ENCODE data around the gene PIWIL4. TPM values are rescaled to one million over a fixed set of nuclear protein-coding genes. Genes with fewer than 3 reads are reported as not detected.

The PIWIL4 gene
- total RNA-seq, 1 donor from 2014 or later: 0.62 TPM

- no peaks in the 10 kb centered on the region for H3K9me3 Mint-ChIP-seq
These were observed 91.7 kb downstream of the PIWIL4 start for GRCh38 chr11:94658888-94659287.

GRCh38 chr11:94661444-94661843, 94.3 kb downstream of the PIWIL4 start:
- ChIA-PET POLR2A (no interaction called here), CTCF (no interaction called here)
- Mint-ChIP-seq H3K4me3 (no peak overlapping the region), H3K36me3 (ENCODE audit: low read depth) (no peaks in the 10 kb centered on the region), H3K4me1 (no peaks in the 10 kb centered on the region), H3K27me3 (peaks cover 5% of the 10 kb centered on the region), H3K9me3 (no peaks in the 10 kb centered on the region), H3K27ac (no peak overlapping the region)
- DNase-seq (no peak), ATAC-seq (ENCODE audit: low read depth) (no peak)
- TF ChIP-seq CTCF (IDR thresholded peaks at IDR 0.05): no peak
- intact Hi-C loops (cut with micrococcal nuclease): no loop called here

More at GRCh38 chr11:94658888-94659287, 91.7 kb downstream of the PIWIL4 start:
- Mint-ChIP-seq H3K4me3 (no peak overlapping the region), H3K36me3 (ENCODE audit: low read depth) (no peaks in the 10 kb centered on the region), H3K27ac (no peak overlapping the region), H3K27me3 (peaks cover 2% of the 10 kb centered on the region), H3K4me1 (no peaks in the 10 kb centered on the region)
- TF ChIP-seq CTCF (IDR thresholded peaks at IDR 0.05): no peak
- intact Hi-C loops (cut with micrococcal nuclease): no loop called here
- DNase-seq (no peak), ATAC-seq (ENCODE audit: low read depth) (no peak)
- CTCF ChIA-PET: no interaction called here
- POLR2A ChIA-PET: no interaction called here

- Mint-ChIP-seq H3K27ac (no peak overlapping the region), H3K9me3 (no peaks in the 10 kb centered on the region), H3K36me3 (ENCODE audit: low read depth) (no peaks in the 10 kb centered on the region), H3K27me3 (peaks cover 5% of the 10 kb centered on the region), H3K4me3 (no peak overlapping the region), H3K4me1 (no peaks in the 10 kb centered on the region)
- intact Hi-C loops (cut with micrococcal nuclease): no loop called here
- ChIA-PET CTCF (no interaction called here), POLR2A (no interaction called here)
- DNase-seq: no peak
- ATAC-seq (ENCODE audit: low read depth): no peak
- TF ChIP-seq CTCF (IDR thresholded peaks at IDR 0.05): no peak
These were observed 95.1 kb downstream of the PIWIL4 start for GRCh38 chr11:94662065-94662779.

- no peak for TF ChIP-seq CTCF (IDR thresholded peaks at IDR 0.05)
- ChIA-PET POLR2A (no interaction called here), CTCF (no interaction called here)
- Mint-ChIP-seq H3K4me1 (no peaks in the 10 kb centered on the region), H3K27me3 (peaks cover 5% of the 10 kb centered on the region), H3K4me3 (no peak overlapping the region), H3K36me3 (ENCODE audit: low read depth) (no peaks in the 10 kb centered on the region), H3K27ac (no peak overlapping the region), H3K9me3 (no peaks in the 10 kb centered on the region)
- DNase-seq (no peak), ATAC-seq (ENCODE audit: low read depth) (no peak)
- intact Hi-C loops (cut with micrococcal nuclease): no loop called here
These were observed 95.8 kb downstream of the PIWIL4 start for GRCh38 chr11:94662846-94663390.

GRCh38 chr11:94664346-94664745, 97.2 kb downstream of the PIWIL4 start:
- DNase-seq (no peak), ATAC-seq (ENCODE audit: low read depth) (no peak)
- ChIA-PET CTCF (no interaction called here), POLR2A (no interaction called here)
- H3K36me3 Mint-ChIP-seq (ENCODE audit: low read depth): no peaks in the 10 kb centered on the region
- intact Hi-C loops (cut with micrococcal nuclease): no loop called here
- no peaks in the 10 kb centered on the region for H3K4me1 Mint-ChIP-seq
- H3K27me3 Mint-ChIP-seq: peaks cover 5% of the 10 kb centered on the region
- H3K4me3 Mint-ChIP-seq: no peak overlapping the region
- no peaks in the 10 kb centered on the region for H3K9me3 Mint-ChIP-seq
- H3K27ac Mint-ChIP-seq: no peak overlapping the region
- TF ChIP-seq CTCF (IDR thresholded peaks at IDR 0.05): no peak
